H1 (cell line): ENCODE measurements around the gene KXD1. TPM values are rescaled to one million over a fixed set of nuclear protein-coding genes. Genes with fewer than 3 reads are reported as not detected.

Experiments
- CTCF ChIA-PET: fragments of 300-600 bp; sonication (Branson Sonifier 250); formaldehyde crosslinking; loops from one replicate; lab custom pipeline; 2021; ENCODE audit not compliant: partially characterized antibody; lab: Charles Lee
- POLR2A ChIA-PET: fragments of 300-600 bp; sonication (Branson Sonifier 250); formaldehyde crosslinking; loops from one replicate; lab custom pipeline; 2021; ENCODE audit warnings: inconsistent platforms; ENCODE audit not compliant: partially characterized antibody; lab: Charles Lee
- DNase-seq, 2 experiments: peaks; one replicate each; pipeline versions ENCODE4 v3.0.0 to v3.0.0-alpha.2; 2010 to 2022; ENCODE audit warnings: low spot score in 2 of 2, low read depth in 1 of 2, mixed read lengths in 1 of 2
- FAIRE-seq: peaks from 2 replicates; lab custom pipeline; 2011; peaks lifted over from hg19 to GRCh38; lab: Jason Lieb, UNC
- H2AFZ ChIP-seq: 2 replicates; pipeline ENCODE4 v1.8.1; 2012; ENCODE audit warnings: low read length, inconsistent platforms
- H2AK5ac ChIP-seq: 2 replicates; pipeline ENCODE4 v1.6.1; 2013; ENCODE audit warnings: low read depth, low read length
- H2BK120ac ChIP-seq: replicated peaks from 2 replicates; pipeline ENCODE3; 2013; ENCODE audit warnings: low read depth, low read length, inconsistent platforms
- H2BK12ac ChIP-seq: 2 replicates; pipeline ENCODE4 v1.6.1; 2013; ENCODE audit warnings: low read depth, low read length
- H2BK15ac ChIP-seq: 2 replicates; pipeline ENCODE4 v1.6.1; 2013; ENCODE audit warnings: low read length
- H2BK20ac ChIP-seq: 2 replicates; pipeline ENCODE4 v1.6.1; 2013; ENCODE audit warnings: low read length
- H2BK5ac ChIP-seq: 2 replicates; pipeline ENCODE4 v1.6.1; 2013; ENCODE audit warnings: low read depth, low read length
- H3K14ac ChIP-seq: 2 replicates; pipeline ENCODE4 v1.6.1; 2013; ENCODE audit warnings: inconsistent platforms; ENCODE audit not compliant: insufficient read length
- H3K18ac ChIP-seq: 2 replicates; pipeline ENCODE4 v1.6.1; 2013; ENCODE audit warnings: low read length; ENCODE audit errors: extremely low read depth
- H3K23ac ChIP-seq: 2 replicates; pipeline ENCODE4 v1.6.1; 2013; ENCODE audit warnings: inconsistent platforms; ENCODE audit not compliant: insufficient read length
- H3K23me2 ChIP-seq: 2 replicates; pipeline ENCODE4 v1.6.1; 2013; ENCODE audit warnings: low read depth, low read length
- H3K27ac ChIP-seq: 2 replicates; pipeline ENCODE4 v1.6.1; 2011; ENCODE audit warnings: low read depth, low read length, inconsistent platforms
- H3K27me3 ChIP-seq, 4 experiments: replicated peaks in 1 of 4; 1 replicate in 1 of 4; 2 replicates in 3 of 4; pipeline versions ENCODE4 v1.6.1 to v1.8.1; 2011 to 2013; ENCODE audit warnings: low read length in 3 of 4, mild to moderate bottlenecking in 3 of 4, inconsistent platforms in 2 of 4, mixed read lengths in 2 of 4, moderate library complexity in 1 of 4; ENCODE audit not compliant: control insufficient read depth in 3 of 4, insufficient read depth in 3 of 4; ENCODE audit errors: extremely low read depth in 1 of 4
- H3K36me3 ChIP-seq, 4 experiments: 2 replicates each; pipeline versions ENCODE4 v1.6.1 to v1.8.1; 2011 to 2013; ENCODE audit warnings: mild to moderate bottlenecking in 4 of 4, low read length in 3 of 4, moderate library complexity in 2 of 4, control low read depth in 1 of 4, inconsistent platforms in 1 of 4; ENCODE audit not compliant: insufficient read depth in 4 of 4, control insufficient read depth in 2 of 4
- H3K4ac ChIP-seq: replicated peaks from 2 replicates; pipeline ENCODE3; 2013; ENCODE audit warnings: low read length, low read depth, mixed read lengths, inconsistent platforms; ENCODE audit not compliant: insufficient read length
- H3K4me1 ChIP-seq, 4 experiments: replicated peaks in 1 of 4; 1 replicate in 1 of 4; 2 replicates in 3 of 4; pipeline versions ENCODE4 v1.6.1 to v1.8.1; 2011 to 2013; ENCODE audit warnings: low read length in 3 of 4, inconsistent platforms in 2 of 4, mixed read lengths in 1 of 4; ENCODE audit not compliant: insufficient read depth in 4 of 4, control insufficient read depth in 3 of 4
- H3K4me2 ChIP-seq, 2 experiments: 2 replicates each; pipeline versions ENCODE4 v1.6.1 to v1.8.1; 2011 to 2013; ENCODE audit warnings: low read depth in 2 of 2, low read length in 2 of 2, control low read depth in 1 of 2, inconsistent platforms in 1 of 2, mild to moderate bottlenecking in 1 of 2; ENCODE audit not compliant: insufficient read depth in 1 of 2
- H3K4me3 ChIP-seq, 4 experiments: fragments of 200-600, 300-600 bp in 1 of 4; sonication (generic), shearing (Covaris generic), sonication (Bioruptor Twin) in 1 of 4; 2 replicates each; pipeline versions ENCODE4 v1.5.1 to v1.8.1; 2011 to 2016; ENCODE audit warnings: low read length in 4 of 4, low read depth in 3 of 4, control low read depth in 2 of 4, inconsistent platforms in 2 of 4, mild to moderate bottlenecking in 2 of 4, mixed read lengths in 1 of 4, moderate library complexity in 1 of 4; ENCODE audit not compliant: insufficient read depth in 2 of 4; ENCODE audit errors: extremely low read depth in 1 of 4
- H3K56ac ChIP-seq: replicated peaks from 2 replicates; pipeline ENCODE3; 2013; ENCODE audit warnings: low read depth, mild to moderate bottlenecking, mixed read lengths, low read length, inconsistent platforms; ENCODE audit not compliant: insufficient read length
- H3K79me1 ChIP-seq: 2 replicates; pipeline ENCODE4 v1.6.1; 2013; ENCODE audit warnings: low read depth, low read length, control low read depth
- H3K79me2 ChIP-seq, 2 experiments: 2 replicates each; pipeline versions ENCODE4 v1.6.1 to v1.8.1; 2012 to 2013; ENCODE audit warnings: low read length in 2 of 2, mild to moderate bottlenecking in 2 of 2, inconsistent platforms in 1 of 2; ENCODE audit not compliant: insufficient read depth in 2 of 2, control insufficient read depth in 1 of 2
- H3K9ac ChIP-seq, 4 experiments: replicated peaks in 1 of 4; 1 replicate in 1 of 4; 2 replicates in 3 of 4; pipeline versions ENCODE4 v1.6.1 to v1.8.1; 2011 to 2013; ENCODE audit warnings: low read depth in 3 of 4, low read length in 3 of 4, control low read depth in 2 of 4, mild to moderate bottlenecking in 2 of 4, moderate library complexity in 2 of 4, inconsistent platforms in 1 of 4; ENCODE audit errors: extremely low read depth in 1 of 4
- H3K9me3 ChIP-seq, 2 experiments: 2 replicates each; pipeline versions ENCODE4 v1.6.1 to v1.8.1; 2012 to 2013; ENCODE audit warnings: mild to moderate bottlenecking in 2 of 2, moderate library complexity in 2 of 2, control low read depth in 1 of 2, inconsistent platforms in 1 of 2, low read depth in 1 of 2, low read length in 1 of 2, mixed read lengths in 1 of 2; ENCODE audit not compliant: insufficient read depth in 2 of 2
- H4K20me1 ChIP-seq, 2 experiments: replicated peaks in 1 of 2; 2 replicates each; pipeline versions ENCODE3 to v1.8.1; 2011 to 2013; ENCODE audit warnings: inconsistent platforms in 2 of 2, low read length in 2 of 2, mild to moderate bottlenecking in 1 of 2; ENCODE audit not compliant: insufficient read depth in 2 of 2, control insufficient read depth in 1 of 2
- H4K5ac ChIP-seq: 2 replicates; pipeline ENCODE4 v1.6.1; 2013; ENCODE audit warnings: low read length, low read depth, mixed read lengths, inconsistent platforms; ENCODE audit not compliant: insufficient read length
- H4K8ac ChIP-seq: 2 replicates; pipeline ENCODE4 v1.8.0; 2013; ENCODE audit warnings: mild to moderate bottlenecking, moderate library complexity, low read length, inconsistent platforms; ENCODE audit not compliant: insufficient read depth; ENCODE audit errors: extremely low read depth
- H4K91ac ChIP-seq: replicated peaks from 2 replicates; pipeline ENCODE3; 2013; ENCODE audit warnings: low read length, mixed read lengths, inconsistent platforms; ENCODE audit not compliant: insufficient read length
- CBX5 ChIP-seq: fragments of 300-800, 300-1000 bp; sonication (generic); IDR thresholded peaks from 2 replicates; pipeline ENCODE4 v1.7.1; 2016; ENCODE audit warnings: antibody characterized with exemption, low read length, low read depth
- JUN ChIP-seq: IDR thresholded peaks from 2 replicates; pipeline ENCODE4 v1.6.1; 2011; ENCODE audit warnings: low read depth, mild to moderate bottlenecking, improper control_type of control experiment, low read length
- NRF1 ChIP-seq: IDR thresholded peaks from 2 replicates; pipeline ENCODE4 v1.6.1; 2011; ENCODE audit warnings: mild to moderate bottlenecking, low read depth, low read length, improper control_type of control experiment
- PHF8 ChIP-seq: fragments of 200-600 bp; sonication (generic); conservative IDR thresholded peaks from 2 replicates; pipeline ENCODE4 v1.7.1; 2012; ENCODE audit warnings: low read depth, mild to moderate bottlenecking, inconsistent platforms, low read length, moderate library complexity
- RXRA ChIP-seq: IDR thresholded peaks from 2 replicates; pipeline ENCODE4 v1.6.1; 2011; ENCODE audit warnings: low read depth, mild to moderate bottlenecking, low read length, moderate library complexity; ENCODE audit not compliant: insufficient read depth
- SIN3A ChIP-seq, 2 experiments: IDR thresholded peaks in 1 of 2; conservative IDR thresholded peaks in 1 of 2; 2 replicates each; pipeline ENCODE4 v1.6.1; 2011 to 2012; ENCODE audit warnings: low read length in 2 of 2, improper control_type of control experiment in 1 of 2, low read depth in 1 of 2, mild to moderate bottlenecking in 1 of 2
- SIX5 ChIP-seq: IDR thresholded peaks from 2 replicates; pipeline ENCODE4 v1.6.1; 2011; ENCODE audit warnings: mild to moderate bottlenecking, low read depth, low read length
- SP1 ChIP-seq: IDR thresholded peaks from 2 replicates; pipeline ENCODE4 v1.6.1; 2011; ENCODE audit warnings: low read depth, low read length
- SUZ12 ChIP-seq: fragments of 200-600 bp; sonication (generic); IDR thresholded peaks from 2 replicates; pipeline ENCODE4 v1.6.1; 2012; ENCODE audit warnings: mild to moderate bottlenecking, inconsistent platforms, low read length, moderate library complexity, mixed read lengths
- TBP ChIP-seq: IDR thresholded peaks from 2 replicates; pipeline ENCODE4 v1.6.1; 2011; ENCODE audit warnings: low read depth, low read length, improper control_type of control experiment
- ZNF274 ChIP-seq: IDR thresholded peaks from 2 replicates; pipeline ENCODE4 v1.7.0; 2012; ENCODE audit warnings: low read length, borderline replicate concordance; ENCODE audit errors: extremely low read depth
- WGBS, 2 experiments: shearing (Covaris generic) in 1 of 2; methylation state at CpG; one replicate each; pipeline versions ENCODE4 v1.1.6 to v1.1.7; 2013 to 2015; ENCODE audit warnings: low lambda C conversion rate in 2 of 2, mixed read lengths in 2 of 2, inconsistent platforms in 1 of 2, low coverage in 1 of 2, missing lambda C conversion rate in 1 of 2; ENCODE audit not compliant: insufficient replicate concordance in 2 of 2, insufficient coverage in 1 of 2, insufficient read length in 1 of 2; ENCODE audit errors: extremely low coverage in 1 of 2, missing lambda C conversion rate in 1 of 2; 5-methylcytosine and 5-hydroxymethylcytosine counted together
- polyA plus RNA-seq, 7 experiments: library from polyadenylated mRNA; depleted of rRNA in 3 of 7; stranded (reverse) in 5 of 7; unstranded in 2 of 7; fragments of >200 nt in 5 of 7; fragments of 200-250 nt in 2 of 7; gene quantifications; 1 replicate in 5 of 7; 2 replicates in 1 of 7; 4 replicates in 1 of 7; pipeline versions ENCODE4 v1.2.1 to v1.2.3, GENCODE V29; 2011 to 2013; ENCODE audit warnings: missing spikeins in 2 of 7, mixed read lengths in 2 of 7
- total RNA-seq: library from RNA; stranded (reverse); fragmentation: NEBNext Ultra II Directional; extraction: Animal tissue kit (Norgen Biotek cat#: 25700); gene quantifications from 2 replicates; pipeline ENCODE4 v1.2.1, GENCODE V29; 2021

The KXD1 gene
- total and polyA plus RNA-seq, 2 of the 8 experiments (the other 6 are each of a cell fraction or from before 2014, with no cell fraction given): 115 to 267 TPM

DNA sequence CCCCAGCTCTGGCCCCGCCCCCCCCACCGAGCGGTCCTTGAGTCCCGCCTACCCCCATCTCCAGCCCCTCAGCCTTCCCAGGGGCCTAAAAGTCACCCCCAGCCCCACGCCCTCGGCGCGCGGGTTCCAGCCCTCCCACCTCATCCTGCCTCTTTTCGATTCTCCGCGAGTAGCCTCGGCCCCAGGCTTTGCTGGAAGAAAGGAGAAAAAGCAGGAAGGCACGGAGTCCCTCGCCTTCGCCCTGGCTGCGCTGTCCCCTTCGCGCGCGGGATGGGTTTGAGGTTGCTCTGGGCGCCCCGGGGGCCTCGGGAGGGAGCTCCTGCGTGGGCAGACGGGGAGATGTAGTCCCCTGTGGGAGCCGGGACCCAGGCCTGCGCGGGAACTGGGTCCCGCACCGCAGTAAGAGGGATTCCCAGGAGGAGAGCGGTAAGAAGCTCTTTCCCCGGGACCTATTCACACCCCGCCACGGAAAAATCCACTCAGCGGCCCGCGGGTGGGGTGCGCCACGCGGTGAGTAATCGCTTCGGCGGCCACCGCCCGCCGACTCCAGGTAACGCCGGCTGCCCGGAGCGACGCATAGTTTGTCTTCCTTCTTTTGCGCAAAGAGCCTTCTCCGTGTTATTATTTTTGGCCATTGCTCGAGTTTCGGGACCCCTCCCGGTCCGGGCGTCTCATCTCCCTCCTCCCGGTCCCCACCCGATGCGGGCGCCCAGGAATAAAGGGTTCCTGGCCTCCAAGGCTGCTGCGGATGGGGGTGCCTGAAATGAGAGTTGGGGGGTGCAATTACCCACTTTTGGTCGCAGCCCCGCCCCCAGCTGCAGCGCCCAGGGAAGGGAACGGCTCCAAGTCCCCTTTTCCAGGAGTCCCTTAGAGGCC, 49.8 kb downstream of the KXD1 start:
- CTCF ChIA-PET: interaction anchor here (0.7 to 1.1 kb wide), 3 partner anchors 17 to 1214 kb away, joined by 3 read pairs; no protein-coding TSS in a partner anchor
- Histone ChIP-seq H3K4me3 (peak overlapping the region in 2 of 4 experiments; percentile 17 to 49; a peak in 3 of 8 replicates), H2AK5ac (no peak overlapping the region), H3K14ac (no peak overlapping the region), H2BK20ac (no peak overlapping the region; the same call in 1 of the 2 replicates), H3K4me2 (peak overlapping the region; percentile 64 to 65), H3K4me1 (peaks cover 32 to 54% (median 44%) of the 10 kb centered on the region in 4 experiments), H2AFZ (no peak overlapping the region), H3K9me3 (no peaks in the 10 kb centered on the region), H3K9ac (no peak overlapping the region), H2BK12ac (no peak overlapping the region), H2BK5ac (no peak overlapping the region), H4K8ac (peak overlapping the region; percentile 35; the same call in 1 of the 2 replicates), H3K18ac (peak overlapping the region; percentile 19; the same call in 1 of the 2 replicates), H3K27me3 (peaks cover 83 to 95% (median 95%) of the 10 kb centered on the region in 4 experiments), H3K79me2 (no peaks in the 10 kb centered on the region), H3K4ac (no peak overlapping the region), H3K79me1 (no peaks in the 10 kb centered on the region), H3K36me3 (peaks cover 0 to 14% (median 0%) of the 10 kb centered on the region in 4 experiments; a peak in 1 of 8 replicates), H3K23me2 (peaks cover 23% of the 10 kb centered on the region; the same call in 1 of the 2 replicates), H3K27ac (no peak overlapping the region), H4K91ac (no peak overlapping the region), H4K20me1 (peaks cover 0 to 16% of the 10 kb centered on the region in 2 experiments), H3K56ac (no peak overlapping the region), H3K23ac (no peak overlapping the region), H4K5ac (no peak overlapping the region), H2BK15ac (no peak overlapping the region), H2BK120ac (no peak overlapping the region)
- FAIRE-seq: no peak
- POLR2A ChIA-PET: interaction anchor here (0.7 to 1.4 kb wide), 5 partner anchors 18 to 33 kb away, joined by 3 to 4 read pairs (median 3); partner anchors contain the start of gene REX1BD
- peak in 1 of 2 experiments; percentile 64 for DNase-seq
- 6% methylated on average over 54 of the region's 68 CpGs; no CpG with 5 or more reads in 1 of the 2 experiments for WGBS, 2 experiments
- TF ChIP-seq SIN3A (conservative IDR thresholded peaks at IDR 0.05 in 1 of 2, IDR thresholded peaks at IDR 0.05 in 1 of 2; ENCODE audit: low read depth in 1 of 2, low read length in 2 of 2): no peak
- TF ChIP-seq SUZ12: peak; percentile 99
- TF ChIP-seq SIX5: no peak
- no peak for TF ChIP-seq NRF1
- no peak for TF ChIP-seq SP1
- TF ChIP-seq ZNF274: no peak
- no peak for TF ChIP-seq JUN
- TF ChIP-seq TBP: no peak
- TF ChIP-seq CBX5: no peak
- no peak for TF ChIP-seq PHF8
- TF ChIP-seq RXRA: no peak
